Activated T-cell treated with anti-CD3 and anti-CD28 coated beads for 4 hours (primary cell): ENCODE results near the gene NAP1L5.

ENCODE experiments used
- DNase-seq: peaks from one replicate; pipeline ENCODE4 v3.0.0-alpha.2; 2020

NAP1L5 gene

DNA sequence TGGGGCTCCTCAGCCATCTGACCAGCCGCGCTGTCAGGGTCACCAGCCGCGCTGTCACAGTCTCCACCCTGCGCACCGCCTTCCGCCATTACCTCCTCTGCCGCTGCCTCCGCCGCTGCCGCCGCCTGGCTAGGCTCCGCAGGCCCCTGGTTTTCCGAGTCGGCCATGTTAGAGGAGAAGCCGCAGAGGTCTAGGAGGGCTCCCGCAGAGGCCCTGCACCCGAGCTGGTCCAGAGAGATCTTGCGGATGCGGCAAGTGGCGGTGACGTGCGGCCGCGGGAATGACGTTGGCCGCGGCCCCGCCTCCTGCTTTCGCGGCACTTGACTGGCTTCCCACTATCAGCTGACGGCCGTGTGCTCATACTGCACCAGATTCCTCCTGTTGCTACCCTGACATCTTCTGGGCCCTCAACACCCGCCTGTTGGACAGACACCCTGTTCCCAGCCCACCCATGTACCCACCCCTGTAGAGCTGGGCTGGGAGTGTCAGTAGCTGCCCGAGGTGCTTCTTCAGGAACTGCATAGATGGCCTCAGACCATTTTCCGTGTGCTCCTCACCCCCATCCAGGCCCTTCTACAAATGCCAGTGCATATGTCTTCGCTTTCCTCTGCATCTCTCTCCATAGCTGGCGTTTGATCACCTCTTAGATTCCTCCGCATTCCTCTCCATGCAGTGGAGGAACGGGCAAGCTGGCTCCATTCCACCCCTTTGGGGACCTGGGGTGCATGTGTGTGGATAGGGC lies at the start of gene NAP1L5:
Gene NAP1L5 (minus strand): TSS at position 242 of the 742 bp plus-strand sequence. CDS start 75 bp downstream, at position 167.
- peak; percentile 24 for DNase-seq

DNA sequence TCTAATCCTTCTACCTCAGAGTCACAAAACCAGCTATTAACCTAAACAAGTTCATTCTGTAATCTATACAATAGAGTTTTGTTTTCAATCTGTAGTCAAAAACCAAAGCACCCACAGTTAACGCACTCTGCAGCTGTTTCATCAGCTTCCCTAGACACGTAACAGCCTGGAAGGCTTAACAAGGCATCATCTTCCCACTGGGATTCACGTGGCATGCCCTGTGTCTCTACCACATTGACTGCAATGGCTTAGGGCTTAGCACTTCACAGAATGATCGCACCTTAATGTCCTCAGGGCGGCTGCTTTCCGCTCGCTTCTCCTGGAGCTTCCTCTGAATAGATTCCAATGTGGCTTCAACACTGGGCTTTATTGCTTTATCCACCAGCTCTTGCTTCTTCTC lies 49.7 kb upstream of the NAP1L5 start:
- no peak for DNase-seq

DNA sequence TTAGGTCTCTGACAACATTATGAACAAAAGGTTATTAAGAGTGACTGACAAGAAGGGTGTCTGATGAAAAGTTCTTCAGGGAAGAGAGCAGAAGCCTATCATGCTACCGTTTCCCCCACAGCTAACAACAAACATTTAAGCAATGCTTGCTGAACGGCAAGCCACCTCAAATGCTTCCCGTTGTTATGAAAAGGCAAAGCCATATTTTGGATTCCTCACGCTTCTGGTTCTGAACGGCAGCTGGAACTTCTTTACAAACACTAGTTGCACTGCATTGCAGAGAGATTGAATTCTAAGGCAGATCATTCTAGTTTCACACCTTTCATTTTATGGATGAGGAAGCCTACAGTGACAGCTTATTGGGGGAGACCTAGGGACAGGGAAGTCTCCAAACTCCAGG lies 48.6 kb upstream of the NAP1L5 start:
- DNase-seq, result no peak

DNA sequence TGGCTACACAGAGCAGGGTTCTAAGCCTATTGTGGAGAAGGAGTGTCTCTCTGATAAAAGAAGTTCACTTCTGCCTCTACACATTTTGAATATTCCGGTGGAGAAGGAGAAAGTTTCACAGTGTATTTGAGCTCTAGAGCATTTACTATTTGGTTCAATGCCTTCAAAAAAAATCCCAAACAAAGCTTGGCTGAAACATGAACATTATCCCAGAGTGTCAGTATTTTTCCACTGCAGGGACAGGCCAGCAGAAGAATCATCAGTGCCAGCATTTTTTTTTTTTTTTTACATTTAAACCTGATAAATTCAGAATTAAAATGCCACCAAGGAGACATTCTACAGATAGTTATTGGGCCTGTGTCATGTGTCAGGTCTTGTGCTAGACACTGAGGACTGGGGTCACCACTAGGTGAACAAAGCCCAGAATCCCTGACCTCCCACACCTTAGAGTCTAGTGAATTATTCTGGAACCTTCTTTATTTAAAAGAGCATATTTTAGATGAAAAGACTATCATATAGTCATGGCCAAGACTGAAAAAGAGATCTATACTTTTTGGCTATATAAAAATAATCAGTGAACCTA lies 48.0 kb upstream of the NAP1L5 start:
- DNase-seq, result no peak

DNA sequence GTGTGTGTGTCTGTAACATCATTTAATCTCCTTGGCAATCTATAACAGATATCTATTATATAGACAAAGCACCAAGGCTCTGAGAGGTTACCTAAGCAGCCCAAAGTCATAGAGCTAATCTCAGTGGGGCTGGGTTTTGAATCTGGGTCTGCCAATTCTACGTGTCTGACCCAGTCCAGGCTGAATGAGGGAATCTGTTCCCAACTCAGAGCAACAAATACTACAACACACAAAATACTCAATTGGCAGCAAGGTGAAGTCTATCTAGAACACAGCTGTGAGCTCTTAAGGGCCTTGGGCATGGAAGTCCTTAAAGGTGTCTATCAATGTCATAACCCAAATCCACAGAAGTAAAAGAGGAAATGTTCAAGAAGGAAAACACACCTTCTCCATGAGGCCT lies 47.5 kb upstream of the NAP1L5 start:
- no peak for DNase-seq

- DNase-seq, result no peak
Measured at GRCh38 chr4:88744609-88745008, 47.0 kb upstream of the NAP1L5 start.

- no peak for DNase-seq
Measured at GRCh38 chr4:88743696-88744095, 46.1 kb upstream of the NAP1L5 start.

DNA sequence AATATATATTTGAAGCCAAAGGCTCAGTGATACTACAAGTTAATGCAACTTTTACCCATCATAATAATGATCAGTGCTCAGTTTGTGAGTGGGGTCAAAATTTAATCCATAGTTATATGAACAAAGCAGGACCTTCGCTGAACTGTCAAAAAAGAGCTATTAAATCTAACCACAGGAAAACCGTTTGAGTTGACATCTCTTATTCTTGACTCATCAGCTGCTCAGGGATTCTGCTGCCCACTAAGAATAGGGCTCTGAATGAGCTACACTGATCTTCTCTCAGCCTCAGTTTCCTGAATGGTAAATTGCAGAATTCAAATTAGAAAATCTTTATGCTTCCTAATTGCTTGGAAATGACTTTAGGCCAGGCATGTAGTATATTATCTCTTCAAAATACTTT lies 44.9 kb upstream of the NAP1L5 start:
- no peak for DNase-seq

- no peak for DNase-seq
Measured at GRCh38 chr4:88738180-88738579, 40.6 kb upstream of the NAP1L5 start.

GRCh38 chr4:88737307-88737941 lies 39.8 kb upstream of the NAP1L5 start:
- DNase-seq, result no peak

DNA sequence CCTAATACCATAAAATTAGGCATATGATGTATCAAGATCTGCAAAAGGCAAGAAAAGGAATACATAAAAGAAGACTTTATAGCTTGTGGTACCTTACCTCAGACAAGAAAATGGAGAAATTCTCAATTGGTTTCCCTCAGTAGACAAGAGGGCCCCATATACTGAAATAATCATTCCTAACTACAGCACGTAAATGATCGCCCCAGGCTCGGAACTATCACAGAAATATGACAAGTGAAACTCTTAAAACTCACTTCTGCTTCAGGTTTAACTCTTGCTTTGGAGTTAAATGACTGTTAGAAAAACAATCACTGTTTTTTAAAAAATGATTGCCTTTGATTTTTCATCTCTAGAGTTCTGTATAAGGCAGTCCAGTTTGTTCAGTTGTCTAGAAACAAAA lies 38.6 kb upstream of the NAP1L5 start:
- no peak for DNase-seq

- no peak for DNase-seq
Measured at GRCh38 chr4:88735564-88735963, 37.9 kb upstream of the NAP1L5 start.

- no peak for DNase-seq
Measured at GRCh38 chr4:88734403-88734949, 36.8 kb upstream of the NAP1L5 start.

DNA sequence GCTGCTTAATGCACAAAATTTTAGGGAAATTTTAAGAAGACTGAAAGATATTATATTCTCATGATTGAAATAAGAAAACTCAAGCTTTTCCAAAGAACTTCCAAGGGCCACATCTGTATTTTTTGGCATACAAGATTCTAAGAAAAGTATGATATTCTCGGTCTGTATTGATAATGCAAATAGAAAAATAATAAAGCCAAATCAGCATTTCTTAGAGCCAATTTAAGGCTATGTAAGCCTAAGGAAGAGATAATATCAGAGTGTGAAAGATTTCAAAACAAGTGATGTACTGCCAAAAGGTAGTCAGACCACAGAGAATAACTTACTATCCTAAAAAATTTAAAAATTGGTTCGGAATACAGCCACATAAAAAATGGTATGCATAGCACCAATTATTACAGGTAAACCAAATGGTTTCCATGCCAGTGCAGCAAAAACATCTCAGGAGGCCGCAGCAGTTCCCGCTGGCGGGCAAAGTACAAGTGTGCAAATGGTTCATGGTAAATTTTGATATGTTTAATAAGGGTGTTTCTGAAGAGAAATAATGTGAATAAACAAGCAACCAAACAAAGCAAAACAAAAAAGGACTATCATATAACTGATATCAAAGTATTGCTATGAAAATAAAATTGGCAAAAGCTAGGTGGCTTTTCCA lies 35.2 kb upstream of the NAP1L5 start:
- DNase-seq, result no peak

GRCh38 chr4:88731381-88731780 lies 33.8 kb upstream of the NAP1L5 start:
- DNase-seq, result no peak

DNA sequence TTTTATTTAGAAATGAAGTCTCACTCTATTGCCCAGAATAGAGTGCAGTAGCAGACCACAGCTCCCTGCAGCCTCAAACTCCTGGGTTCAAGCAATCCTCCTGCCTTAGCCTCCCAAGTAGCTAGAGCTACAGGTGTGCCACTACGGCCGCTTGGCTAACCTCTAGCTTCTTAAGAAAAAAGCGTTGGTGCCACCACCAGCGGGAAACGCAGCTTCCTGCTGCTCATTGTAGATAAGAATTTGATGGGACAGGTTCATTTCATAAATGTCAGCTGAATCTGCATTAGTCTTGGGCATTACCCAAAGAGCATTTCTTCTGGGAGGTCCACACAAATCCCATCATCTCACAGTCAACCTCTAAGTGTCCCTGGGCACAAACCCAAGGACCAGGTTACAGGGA lies 33.2 kb upstream of the NAP1L5 start:
- no peak for DNase-seq

DNA sequence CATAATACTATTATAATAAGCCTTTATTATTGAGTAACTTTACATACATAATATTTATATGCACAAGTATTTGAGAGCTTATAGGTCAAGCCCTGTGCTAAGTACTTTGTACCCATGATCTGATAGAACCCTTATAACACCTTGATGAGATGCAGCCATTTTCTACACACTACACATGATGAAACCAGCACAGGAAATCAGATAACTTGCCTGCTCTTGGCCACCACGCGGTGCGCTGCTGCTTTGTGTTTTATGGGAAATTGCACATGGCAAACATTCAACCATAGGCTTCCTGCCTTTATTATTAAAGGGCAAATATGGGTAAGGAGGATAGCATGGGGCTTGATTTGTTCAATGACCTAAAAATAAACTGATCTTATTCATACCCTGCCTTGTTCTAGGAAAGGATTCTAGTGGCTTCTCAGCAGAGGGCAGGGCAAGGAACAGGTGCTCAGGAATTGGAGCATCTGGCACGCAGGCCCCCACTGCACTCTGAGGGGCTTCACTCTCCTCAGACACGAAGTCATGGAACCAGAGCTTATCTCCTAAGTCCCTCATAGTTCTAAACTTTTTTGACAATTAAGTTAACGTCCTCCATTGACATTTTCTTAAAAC lies 31.6 kb upstream of the NAP1L5 start:
- no peak for DNase-seq

- no peak for DNase-seq
Measured at GRCh38 chr4:88728146-88728545, 30.5 kb upstream of the NAP1L5 start.

DNA sequence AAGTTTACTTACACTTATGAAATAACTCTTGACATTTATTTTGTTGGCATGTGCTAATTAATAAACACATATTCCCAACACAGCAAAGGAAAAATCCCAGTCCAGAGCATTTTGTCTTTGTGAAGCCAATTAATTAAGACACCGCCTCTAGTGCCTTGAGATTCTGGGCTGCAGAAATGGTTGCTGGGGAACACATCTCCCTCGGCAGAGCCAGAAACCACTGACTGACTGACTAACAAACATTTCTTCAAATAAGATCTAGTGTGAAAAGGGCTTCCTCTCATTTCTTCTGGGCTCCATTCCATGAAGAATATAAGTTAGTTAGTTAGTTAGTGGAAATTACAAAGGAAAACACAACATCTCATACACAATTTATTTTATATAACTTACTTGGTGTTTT lies 28.4 kb upstream of the NAP1L5 start:
- no peak for DNase-seq

DNA sequence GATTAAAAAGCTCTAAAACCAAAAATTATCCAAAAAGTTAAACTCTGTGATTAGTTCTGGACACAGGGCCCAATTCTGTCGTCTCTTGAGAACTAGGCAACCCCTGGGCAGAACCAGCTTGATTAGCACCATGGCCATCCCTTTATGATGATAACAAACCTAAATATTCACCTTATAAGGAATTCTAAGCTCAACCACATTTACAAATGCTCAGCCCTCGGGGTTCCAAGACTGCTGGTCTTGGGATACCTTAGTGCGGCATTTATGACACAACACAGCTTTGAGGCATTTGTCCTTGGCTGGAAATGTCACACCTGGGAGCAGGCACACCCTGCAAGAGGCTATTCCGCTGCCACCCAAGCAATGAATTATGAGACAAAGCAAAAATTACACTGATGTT lies 27.5 kb upstream of the NAP1L5 start:
- no peak for DNase-seq

DNA sequence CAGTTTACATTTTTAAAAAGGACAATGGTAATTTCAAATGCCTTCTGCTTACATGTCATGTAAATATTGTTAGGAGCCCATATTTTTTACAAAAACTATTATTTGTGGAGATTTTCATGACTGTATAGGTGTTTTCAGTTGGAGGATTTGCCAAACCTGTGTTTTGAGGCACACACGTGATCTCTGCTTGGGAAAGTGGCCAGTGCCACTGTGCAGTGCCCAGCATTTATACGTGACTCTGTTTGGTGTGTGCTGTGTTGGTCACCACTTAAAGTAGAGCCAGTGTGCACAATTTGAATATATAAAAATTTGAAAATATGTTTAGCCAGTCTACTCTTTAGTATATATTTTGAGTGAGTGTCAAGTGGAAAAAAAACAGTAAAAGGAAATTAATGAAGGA lies 26.8 kb upstream of the NAP1L5 start:
- DNase-seq, result no peak

- no peak for DNase-seq
Measured at GRCh38 chr4:88722828-88723227, 25.2 kb upstream of the NAP1L5 start.

- no peak for DNase-seq
Measured at GRCh38 chr4:88722276-88722780, 24.7 kb upstream of the NAP1L5 start.
